Prostate gland (tissue), 2 donors: ENCODE results near the gene NHSL2. TPM values are rescaled to one million over a fixed set of nuclear protein-coding genes. Genes with fewer than 3 reads are reported as not detected.

ENCODE experiments used
- DNase-seq: peaks from one replicate; pipeline ENCODE4 v3.0.0-alpha.2; 2019; ENCODE audit warnings: low spot score
- H3K27ac ChIP-seq, 2 donors: fragments of 200-600 bp; sonication (generic); 2 replicates each; pipeline ENCODE4 v1.5.1; 2017 to 2019
- H3K27me3 ChIP-seq: fragments of 200-600 bp; sonication (generic); replicated peaks from 2 replicates; pipeline ENCODE4 v1.5.1; 2019; ENCODE audit not compliant: insufficient read depth
- H3K36me3 ChIP-seq, 2 donors: fragments of 200-600 bp; sonication (generic); 1 replicate in 1 of 2; 2 replicates in 1 of 2; pipeline versions ENCODE4 v1.5.1 to v1.8.1; 2017 to 2019
- H3K4me1 ChIP-seq: fragments of 200-600 bp; sonication (generic); replicated peaks from 2 replicates; pipeline ENCODE4 v1.5.1; 2019
- H3K4me3 ChIP-seq, 2 donors: fragments of 200-600 bp; sonication (generic); 2 replicates each; pipeline ENCODE4 v1.5.1; 2017 to 2019
- H3K9me3 ChIP-seq: fragments of 200-600 bp; sonication (generic); 2 replicates; pipeline ENCODE4 v1.5.1; 2017
- CTCF ChIP-seq, 4 experiments: fragments of 200-600 bp in 2 of 4; fragments of 450-650 bp in 2 of 4; sonication (generic) in 2 of 4; IDR thresholded peaks; 1 replicate in 3 of 4; 2 replicates in 1 of 4; pipeline ENCODE4 v1.5.1; 2016 to 2019; ENCODE audit warnings: antibody characterized with exemption in 4 of 4, mild to moderate bottlenecking in 2 of 4, moderate library complexity in 2 of 4
- POLR2A ChIP-seq: fragments of 450-650 bp; IDR thresholded peaks from one replicate; pipeline ENCODE4 v1.6.1; 2016; ENCODE audit warnings: antibody characterized with exemption, mild to moderate bottlenecking
- POLR2AphosphoS5 ChIP-seq: sonication (generic); formaldehyde crosslinking; IDR thresholded peaks from one replicate; pipeline ENCODE4 v1.6.1; 2017; ENCODE audit warnings: antibody characterized with exemption
- WGBS: methylation state at CpG from one replicate; pipeline ENCODE4 v1.1.5; 2018; 5-methylcytosine and 5-hydroxymethylcytosine counted together
- intact Hi-C: fragments of 100-400 bp; cut with DNase I; formaldehyde crosslinking; loops from one replicate; pipeline ENCODE4 v1.14.2; 2022
- total RNA-seq, 2 donors: library from RNA; depleted of rRNA; stranded (reverse); fragments of >200 nt; gene quantifications; one replicate each; pipeline ENCODE4 v1.1.0, GENCODE V29; 2016

Gene NHSL2
- total RNA-seq, 2 donors from 2014 or later = 4.2 to 28.2 TPM

- Histone ChIP-seq H3K4me3 (no peak overlapping the region), H3K9me3 (no peaks in the 10 kb centered on the region), H3K27me3 (no peaks in the 10 kb centered on the region), H3K36me3 (no peaks in the 10 kb centered on the region), H3K27ac (no peak overlapping the region), H3K4me1 (no peaks in the 10 kb centered on the region)
- no peak for DNase-seq
- intact Hi-C loops = no loop called here
- 18% methylated on average over 5 of the region's 5 CpGs for WGBS
- TF ChIP-seq POLR2A = no peak
- TF ChIP-seq CTCF (IDR thresholded peaks at IDR 0.05) = no peak
- no peak for TF ChIP-seq POLR2AphosphoS5
Observed at GRCh38 chrX:72050011-72050410, 139.4 kb downstream of the NHSL2 start.

- WGBS = 90% methylated on average over 2 of the region's 2 CpGs
- Histone ChIP-seq H3K27me3 (no peaks in the 10 kb centered on the region), H3K27ac (no peak overlapping the region), H3K36me3 (no peaks in the 10 kb centered on the region), H3K4me3 (no peak overlapping the region), H3K9me3 (no peaks in the 10 kb centered on the region), H3K4me1 (no peaks in the 10 kb centered on the region)
- intact Hi-C loops = no loop called here
- TF ChIP-seq POLR2AphosphoS5 = no peak
- no peak for TF ChIP-seq CTCF (IDR thresholded peaks at IDR 0.05)
- TF ChIP-seq POLR2A = no peak
- DNase-seq = no peak
Observed at GRCh38 chrX:72051589-72051988, 140.9 kb downstream of the NHSL2 start.

- intact Hi-C loops = no loop called here
- WGBS = 56% methylated on average over 5 of the region's 5 CpGs
- Histone ChIP-seq H3K9me3 (no peaks in the 10 kb centered on the region), H3K27me3 (no peaks in the 10 kb centered on the region), H3K36me3 (no peaks in the 10 kb centered on the region), H3K4me1 (no peaks in the 10 kb centered on the region), H3K27ac (no peak overlapping the region), H3K4me3 (no peak overlapping the region)
- DNase-seq = no peak
- TF ChIP-seq CTCF (IDR thresholded peaks at IDR 0.05) (no peak), POLR2A (no peak), POLR2AphosphoS5 (no peak)
Observed at GRCh38 chrX:72052415-72053090, 141.9 kb downstream of the NHSL2 start.

- DNase-seq = no peak
- 92% methylated on average over 5 of the region's 5 CpGs for WGBS
- intact Hi-C loops = no loop called here
- Histone ChIP-seq H3K4me3 (no peak overlapping the region), H3K27ac (no peak overlapping the region), H3K4me1 (no peaks in the 10 kb centered on the region), H3K36me3 (no peaks in the 10 kb centered on the region), H3K27me3 (no peaks in the 10 kb centered on the region), H3K9me3 (no peaks in the 10 kb centered on the region)
- TF ChIP-seq POLR2A (no peak), CTCF (IDR thresholded peaks at IDR 0.05) (no peak)
Observed at GRCh38 chrX:72053508-72053907, 142.9 kb downstream of the NHSL2 start.

GRCh38 chrX:72054779-72055489, 144.3 kb downstream of the NHSL2 start:
- Histone ChIP-seq H3K27me3 (no peaks in the 10 kb centered on the region), H3K36me3 (no peaks in the 10 kb centered on the region), H3K4me3 (no peak overlapping the region), H3K4me1 (no peaks in the 10 kb centered on the region), H3K9me3 (no peaks in the 10 kb centered on the region), H3K27ac (no peak overlapping the region)
- no peak for TF ChIP-seq CTCF (IDR thresholded peaks at IDR 0.05)
- TF ChIP-seq POLR2AphosphoS5 = no peak
- TF ChIP-seq POLR2A = no peak
- 73% methylated on average over 15 of the region's 19 CpGs for WGBS
- intact Hi-C loops = no loop called here
- DNase-seq = no peak
